Cardiac muscle cell (in vitro differentiated cells and primary cell): ENCODE measurements around the gene CHCHD3. TPM values are rescaled to one million over a fixed set of nuclear protein-coding genes. Genes with fewer than 3 reads are reported as not detected.
A peak's percentile ranks its signal among the peaks of the same experiment; 100 is the strongest.

ENCODE experiments used
- DNase-seq, 2 donors: peaks; one replicate each; pipeline versions ENCODE4 v3.0.0 to v3.0.0-alpha.2; 2010 to 2017; ENCODE audit warnings: low read depth in 1 of 2, low spot score in 1 of 2
- H3K27ac ChIP-seq: fragments of 200-600 bp; sonication (generic); 2 replicates; pipeline ENCODE4 v1.5.1; 2016
- H3K27me3 ChIP-seq: fragments of 200-600 bp; sonication (generic); 2 replicates; pipeline ENCODE4 v1.6.0; 2016; ENCODE audit warnings: control low read depth
- H3K36me3 ChIP-seq: fragments of 200-600 bp; sonication (generic); 2 replicates; pipeline ENCODE4 v1.5.1; 2016; ENCODE audit warnings: control low read depth
- H3K4me1 ChIP-seq: fragments of 200-600 bp; sonication (generic); 2 replicates; pipeline ENCODE4 v1.8.1; 2017; ENCODE audit warnings: low read depth, mild to moderate bottlenecking, mixed run types
- H3K4me3 ChIP-seq: fragments of 200-600 bp; sonication (generic); 2 replicates; pipeline ENCODE4 v1.5.1; 2016; ENCODE audit warnings: mild to moderate bottlenecking
- H3K9me3 ChIP-seq: fragments of 200-600 bp; sonication (generic); 2 replicates; pipeline ENCODE4 v1.5.1; 2017; ENCODE audit warnings: low read depth, mild to moderate bottlenecking, control low read depth
- CTCF ChIP-seq: IDR thresholded peaks from 2 replicates; pipeline ENCODE4 v1.5.1; 2012; ENCODE audit warnings: low read depth, mild to moderate bottlenecking, low read length
- polyA plus RNA-seq: library from polyadenylated mRNA; unstranded; fragments of >200 nt; fragmentation: Nextera tagmentation; extraction: Ambion mirVana; gene quantifications from 2 replicates; pipeline ENCODE4 v1.2.1, GENCODE V29; 2016
- total RNA-seq: library from RNA; depleted of rRNA; stranded (reverse); fragments of >200 nt; gene quantifications from 2 replicates; pipeline ENCODE4 v1.2.3, GENCODE V29; 2016

CHCHD3 gene
- total and polyA plus RNA-seq, 2 experiments from 2014 or later: 95.1 to 127 TPM

GRCh38 chr7:132789281-132789680, 292.6 kb downstream of the CHCHD3 start:
- Histone ChIP-seq H3K4me3 (no peak overlapping the region), H3K4me1 (no peaks in the 10 kb centered on the region), H3K27ac (no peak overlapping the region), H3K27me3 (no peaks in the 10 kb centered on the region), H3K36me3 (no peaks in the 10 kb centered on the region), H3K9me3 (no peaks in the 10 kb centered on the region)
- peak; percentile 15 for TF ChIP-seq CTCF
- DNase-seq: peak in 1 of 2 donors; percentile 48

GRCh38 chr7:132785870-132786269, 296.0 kb downstream of the CHCHD3 start:
- TF ChIP-seq CTCF: no peak
- Histone ChIP-seq H3K36me3 (peaks cover 3% of the 10 kb centered on the region), H3K27ac (no peak overlapping the region), H3K4me1 (no peaks in the 10 kb centered on the region), H3K27me3 (no peaks in the 10 kb centered on the region), H3K9me3 (no peaks in the 10 kb centered on the region), H3K4me3 (no peak overlapping the region)
- no peak for DNase-seq

- H3K36me3 ChIP-seq: peaks cover 3% of the 10 kb centered on the region
- DNase-seq: no peak
- H3K4me3 ChIP-seq: no peak overlapping the region
- no peak overlapping the region for H3K27ac ChIP-seq
- no peaks in the 10 kb centered on the region for H3K9me3 ChIP-seq
- no peaks in the 10 kb centered on the region for H3K27me3 ChIP-seq
- H3K4me1 ChIP-seq: peaks cover 1% of the 10 kb centered on the region
- TF ChIP-seq CTCF: no peak
These were observed 297.5 kb downstream of the CHCHD3 start for GRCh38 chr7:132784406-132784805.

GRCh38 chr7:132783824-132784223, 298.1 kb downstream of the CHCHD3 start:
- TF ChIP-seq CTCF: no peak
- H3K4me1 ChIP-seq: peaks cover 5% of the 10 kb centered on the region
- no peaks in the 10 kb centered on the region for H3K27me3 ChIP-seq
- peak in 1 of 2 donors; percentile 83 for DNase-seq
- H3K27ac ChIP-seq: no peak overlapping the region
- H3K36me3 ChIP-seq: peaks cover 3% of the 10 kb centered on the region
- no peaks in the 10 kb centered on the region for H3K9me3 ChIP-seq
- no peak overlapping the region for H3K4me3 ChIP-seq

- DNase-seq: peak in 1 of 2 donors; percentile 19
- H3K27ac ChIP-seq: no peak overlapping the region
- TF ChIP-seq CTCF: no peak
- H3K27me3 ChIP-seq: no peaks in the 10 kb centered on the region
- H3K4me1 ChIP-seq: peaks cover 5% of the 10 kb centered on the region
- peaks cover 3% of the 10 kb centered on the region for H3K36me3 ChIP-seq
- H3K4me3 ChIP-seq: no peak overlapping the region
- H3K9me3 ChIP-seq: no peaks in the 10 kb centered on the region
These were observed 298.9 kb downstream of the CHCHD3 start for GRCh38 chr7:132782777-132783640.
